ENCODE measurements around the gene ARL2BP.
A peak's percentile ranks its signal among the peaks of the same experiment; 100 is the strongest.

The ARL2BP gene

GRCh38 chr16:57284209-57284951, 39.3 kb downstream of the ARL2BP start, which contains the start of gene PLLP:
Gene PLLP (minus strand): TSS chr16:57284672. CDS start chr16:57284540, 132 bp downstream.
- peak; percentile 66 for DNase-seq

- DNase-seq, result no peak
These were observed 39.9 kb downstream of the ARL2BP start for GRCh38 chr16:57284952-57285363.

GRCh38 chr16:57285379-57285778, 40.3 kb downstream of the ARL2BP start:
- DNase-seq, result no peak

GRCh38 chr16:57289391-57290257, 44.6 kb downstream of the ARL2BP start:
- no peak for DNase-seq

- DNase-seq, result peak; percentile 44
These were observed 52.8 kb downstream of the ARL2BP start for GRCh38 chr16:57297856-57298255.

GRCh38 chr16:57299009-57299718, 54.1 kb downstream of the ARL2BP start:
- DNase-seq, result no peak

- DNase-seq, result peak; percentile 82
These were observed 54.8 kb downstream of the ARL2BP start for GRCh38 chr16:57299719-57300386.

GRCh38 chr16:57300387-57301125, 55.5 kb downstream of the ARL2BP start:
- DNase-seq, result peak; percentile 97

- DNase-seq, result no peak
These were observed 56.2 kb downstream of the ARL2BP start for GRCh38 chr16:57301126-57301817.

Data from activated naive CD4-positive, alpha-beta T cell treated with anti-CD3 and anti-CD28 coated beads, Interleukin-2, amount 50 U/mL, for 16 hours (primary cell).